Esophagus muscularis mucosa (tissue), 4 donors: Measurements from ENCODE around the gene PRSS21.

ENCODE experiments used
- CTCF ChIP-seq, 3 experiments: fragments of 200-600 bp in 2 of 3; fragments of 450-650 bp in 1 of 3; sonication (generic) in 2 of 3; IDR thresholded peaks; one replicate each; pipeline ENCODE4 v1.5.1; 2017 to 2019; ENCODE audit warnings: antibody characterized with exemption in 3 of 3, mild to moderate bottlenecking in 2 of 3, moderate library complexity in 1 of 3
- EP300 ChIP-seq: sonication (generic); formaldehyde crosslinking; IDR thresholded peaks from one replicate; pipeline ENCODE4 v1.6.1; 2017; ENCODE audit warnings: antibody characterized with exemption
- POLR2A ChIP-seq: fragments of 450-650 bp; IDR thresholded peaks from one replicate; pipeline ENCODE4 v1.6.1; 2017; ENCODE audit warnings: antibody characterized with exemption, moderate library complexity, mild to moderate bottlenecking, low read depth
- POLR2AphosphoS5 ChIP-seq, 2 donors: sonication (generic); formaldehyde crosslinking; IDR thresholded peaks; one replicate each; pipeline ENCODE4 v1.6.1; 2017; ENCODE audit warnings: antibody characterized with exemption in 2 of 2

DNA sequence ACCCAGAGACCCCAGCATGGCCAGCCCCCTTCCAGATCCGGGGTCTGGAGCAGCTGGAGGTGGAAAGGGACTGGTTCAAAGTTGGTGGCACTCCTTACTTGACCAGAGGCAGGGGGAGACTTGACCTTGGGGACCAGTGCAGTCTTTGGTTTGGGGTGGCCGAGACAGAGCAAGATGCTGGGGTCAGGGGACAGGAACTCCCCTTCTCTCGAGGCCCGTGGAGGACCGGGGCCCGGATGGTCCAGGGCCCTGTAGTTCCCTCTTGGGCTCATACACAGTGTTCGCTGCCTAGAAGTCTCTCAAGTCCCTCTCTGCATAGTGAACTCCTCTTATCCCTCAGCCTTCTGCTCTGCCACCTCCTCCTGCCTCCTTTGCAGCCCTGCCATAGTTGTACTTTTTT, 29.1 kb upstream of the PRSS21 start:
- TF ChIP-seq CTCF (IDR thresholded peaks at IDR 0.05), result no peak
- no peak for TF ChIP-seq POLR2A
- TF ChIP-seq POLR2AphosphoS5 (IDR thresholded peaks at IDR 0.05), result no peak
- TF ChIP-seq EP300, result no peak
